ENCODE measurements around the gene FGF12.
"Not testable (repeated sequence)": the region's sequence is repeated elsewhere in the genome, so short reads cannot be mapped to it uniquely, and the experiment has no call there.

The FGF12 gene

GRCh38 chr3:192576704-192577103 is 150.6 kb downstream of the FGF12 start:
- not testable (repeated sequence) for DNase-seq

GRCh38 chr3:192575879-192576506 is 151.3 kb downstream of the FGF12 start:
- DNase-seq, result no peak

- no peak for DNase-seq
Measured at GRCh38 chr3:192573240-192573639, 154.1 kb downstream of the FGF12 start.

GRCh38 chr3:192570821-192571791 is 156.2 kb downstream of the FGF12 start:
- DNase-seq, result peak; percentile 36

GRCh38 chr3:192570315-192570714 is 157.0 kb downstream of the FGF12 start:
- peak; percentile 29 for DNase-seq

- peak; percentile 66 for DNase-seq
Measured at GRCh38 chr3:192566706-192567290, 160.5 kb downstream of the FGF12 start.

- no peak for DNase-seq
Measured at GRCh38 chr3:192564611-192565010, 162.7 kb downstream of the FGF12 start.

GRCh38 chr3:192563417-192563816 is 163.9 kb downstream of the FGF12 start:
- no peak for DNase-seq

GRCh38 chr3:192553707-192554106 is 173.6 kb downstream of the FGF12 start:
- DNase-seq, result no peak

GRCh38 chr3:192550356-192550755 is 177.0 kb downstream of the FGF12 start:
- DNase-seq, result no peak

GRCh38 chr3:192545333-192545732 is 182.0 kb downstream of the FGF12 start:
- DNase-seq, result no peak

GRCh38 chr3:192543163-192543562 is 184.2 kb downstream of the FGF12 start:
- no peak for DNase-seq

GRCh38 chr3:192516820-192517219 is 210.5 kb downstream of the FGF12 start:
- DNase-seq, result no peak

GRCh38 chr3:192515664-192516045 is 211.7 kb downstream of the FGF12 start:
- no peak for DNase-seq

GRCh38 chr3:192514754-192515663 is 212.3 kb downstream of the FGF12 start:
- no peak for DNase-seq

- no peak for DNase-seq
Measured at GRCh38 chr3:192514081-192514753, 213.1 kb downstream of the FGF12 start.

GRCh38 chr3:192505731-192506130 is 221.6 kb downstream of the FGF12 start:
- no peak for DNase-seq

GRCh38 chr3:192501401-192501800 is 225.9 kb downstream of the FGF12 start:
- DNase-seq, result no peak

- no peak for DNase-seq
Measured at GRCh38 chr3:192496905-192497587, 230.3 kb downstream of the FGF12 start.

- DNase-seq, result no peak
Measured at GRCh38 chr3:192494174-192494573, 233.2 kb downstream of the FGF12 start.

GRCh38 chr3:192490720-192491119 is 236.6 kb downstream of the FGF12 start:
- no peak for DNase-seq
